NCI-H187 treated with DMSO at 0.1 percent for 48 hours (cell line): Measurements from ENCODE around the gene ITPKB.

Source experiments
- DNase-seq: peaks from one replicate; lab custom pipeline; 2025; lab: John Stamatoyannopoulos, UW

ITPKB gene

GRCh38 chr1:226704169-226704937 is 34.7 kb downstream of the ITPKB start:
- no peak for DNase-seq

- no peak for DNase-seq
Observed at GRCh38 chr1:226702957-226703831, 35.9 kb downstream of the ITPKB start.

- DNase-seq: no peak
Observed at GRCh38 chr1:226702318-226702956, 36.6 kb downstream of the ITPKB start.

GRCh38 chr1:226700861-226701260 is 38.2 kb downstream of the ITPKB start:
- no peak for DNase-seq

- DNase-seq: no peak
Observed at GRCh38 chr1:226699166-226699565, 39.9 kb downstream of the ITPKB start.

- no peak for DNase-seq
Observed at GRCh38 chr1:226698659-226699058, 40.4 kb downstream of the ITPKB start.

- DNase-seq: no peak
Observed at GRCh38 chr1:226697929-226698544, 41.0 kb downstream of the ITPKB start.

GRCh38 chr1:226697151-226697928 is 41.7 kb downstream of the ITPKB start:
- no peak for DNase-seq

GRCh38 chr1:226696547-226696946 is 42.5 kb downstream of the ITPKB start:
- no peak for DNase-seq

- DNase-seq: no peak
Observed at GRCh38 chr1:226695335-226695900, 43.7 kb downstream of the ITPKB start.

GRCh38 chr1:226692823-226693222 is 46.3 kb downstream of the ITPKB start:
- DNase-seq: no peak

GRCh38 chr1:226692051-226692792 is 46.9 kb downstream of the ITPKB start:
- DNase-seq: no peak

- DNase-seq: no peak
Observed at GRCh38 chr1:226691247-226691646, 47.8 kb downstream of the ITPKB start.

GRCh38 chr1:226690460-226690982 is 48.6 kb downstream of the ITPKB start:
- DNase-seq: no peak

- DNase-seq: no peak
Observed at GRCh38 chr1:226688808-226689207, 50.3 kb downstream of the ITPKB start.

- DNase-seq: no peak
Observed at GRCh38 chr1:226688056-226688748, 50.9 kb downstream of the ITPKB start.

- no peak for DNase-seq
Observed at GRCh38 chr1:226687426-226687825, 51.7 kb downstream of the ITPKB start.

- DNase-seq: no peak
Observed at GRCh38 chr1:226686440-226687425, 52.3 kb downstream of the ITPKB start.
